SK-N-SH treated with all-trans-retinoic acid at 6 μM for 48 hours (cell line): ENCODE results near the gene MFSD11.

Experiments used
- ATAC-seq: fragments of 200-7000 bp; cut with Tn5 transposase; 3 replicates; pipeline ENCODE4 v1.9.1; 2020; ENCODE audit warnings: mild to moderate bottlenecking, moderate library complexity
- ARNTL ChIP-seq: fragments of 450-650 bp; formaldehyde crosslinking; IDR thresholded peaks from 2 replicates; pipeline ENCODE4 v1.5.0; 2020; ENCODE audit warnings: low read depth, mild to moderate bottlenecking, moderate library complexity, borderline replicate concordance
- BACH2 ChIP-seq: fragments of 250-450 bp; sonication (Bioruptor Pico); IDR thresholded peaks from 2 replicates; pipeline ENCODE4 v1.9.0; 2021; ENCODE audit warnings: mild to moderate bottlenecking, borderline replicate concordance
- CSDC2 ChIP-seq: fragments of 250-450 bp; sonication (Bioruptor Pico); IDR thresholded peaks from 2 replicates; pipeline ENCODE4 v1.5.0; 2020; ENCODE audit warnings: mild to moderate bottlenecking, moderate library complexity
- ESRRG ChIP-seq: fragments of 250-450 bp; sonication (Bioruptor Pico); IDR thresholded peaks from 2 replicates; pipeline ENCODE4 v1.6.1; 2021; ENCODE audit warnings: mild to moderate bottlenecking
- GLIS3 ChIP-seq: fragments of 250-450 bp; sonication (Bioruptor Pico); IDR thresholded peaks from 2 replicates; pipeline ENCODE4 v1.5.0; 2020; ENCODE audit warnings: mild to moderate bottlenecking, moderate library complexity
- ISL1 ChIP-seq: fragments of 250-450 bp; sonication (Bioruptor Pico); IDR thresholded peaks from 2 replicates; pipeline ENCODE4 v2.1.2; 2022; ENCODE audit warnings: mild to moderate bottlenecking, moderate library complexity
- OSR1 ChIP-seq: fragments of 250-450 bp; sonication (Bioruptor Pico); IDR thresholded peaks from 2 replicates; pipeline ENCODE4 v1.8.0; 2022; ENCODE audit warnings: moderate library complexity, mild to moderate bottlenecking, inconsistent platforms
- POU6F1 ChIP-seq: fragments of 250-450 bp; sonication (Bioruptor Pico); IDR thresholded peaks from 2 replicates; pipeline ENCODE4 v1.8.0; 2021; ENCODE audit warnings: low read depth, mild to moderate bottlenecking, moderate library complexity, borderline replicate concordance
- RARB ChIP-seq: fragments of 250-450 bp; sonication (Bioruptor Pico); IDR thresholded peaks from 2 replicates; pipeline ENCODE4 v1.8.0; 2021; ENCODE audit warnings: mild to moderate bottlenecking, moderate library complexity
- SNAI2 ChIP-seq: fragments of 250-450 bp; sonication (Bioruptor Pico); IDR thresholded peaks from 2 replicates; pipeline ENCODE4 v1.5.0; 2020; ENCODE audit warnings: mild to moderate bottlenecking, moderate library complexity
- TOX ChIP-seq: fragments of 250-450 bp; sonication (Bioruptor Pico); IDR thresholded peaks from 2 replicates; pipeline ENCODE4 v1.8.0; 2021; ENCODE audit warnings: mild to moderate bottlenecking, moderate library complexity, borderline replicate concordance
- TSHZ2 ChIP-seq: fragments of 250-450 bp; sonication (Bioruptor Pico); IDR thresholded peaks from 2 replicates; pipeline ENCODE4 v1.5.0; 2020; ENCODE audit warnings: mild to moderate bottlenecking, moderate library complexity
- ZC3H10 ChIP-seq: fragments of 250-450 bp; sonication (Bioruptor Pico); IDR thresholded peaks from 2 replicates; pipeline ENCODE4 v1.5.1; 2021; ENCODE audit warnings: mild to moderate bottlenecking, moderate library complexity
- ZNF565 ChIP-seq: fragments of 450-650 bp; formaldehyde crosslinking; conservative IDR thresholded peaks from 2 replicates; pipeline ENCODE4 v1.5.0; 2020; ENCODE audit warnings: low read depth, mild to moderate bottlenecking, moderate library complexity
- ZNF70 ChIP-seq: fragments of 450-650 bp; formaldehyde crosslinking; IDR thresholded peaks from 2 replicates; pipeline ENCODE4 v1.5.0; 2020; ENCODE audit warnings: mild to moderate bottlenecking, moderate library complexity
- ZNF8 ChIP-seq: fragments of 450-650 bp; formaldehyde crosslinking; IDR thresholded peaks from 2 replicates; pipeline ENCODE4 v1.5.0; 2020; ENCODE audit warnings: mild to moderate bottlenecking, moderate library complexity
- TF ChIP-seq, protein P1 (sequence below): fragments of 250-450 bp; sonication (Bioruptor Pico); IDR thresholded peaks from 2 replicates; pipeline ENCODE4 v1.5.1; 2021; ENCODE audit warnings: mild to moderate bottlenecking, moderate library complexity
- TF ChIP-seq, protein P2 (sequence below): fragments of 250-450 bp; sonication (Bioruptor Pico); IDR thresholded peaks from 2 replicates; pipeline ENCODE4 v1.5.1; 2020; ENCODE audit warnings: low read depth, mild to moderate bottlenecking, moderate library complexity

Gene MFSD11

GRCh38 chr17:76723812-76724211, 14.1 kb upstream of the MFSD11 start:
- ATAC-seq, result no peak
- no peak for TF ChIP-seq ARNTL
- TF ChIP-seq ZC3H10 (CRISPR knock-in tag), result no peak
- no peak for TF ChIP-seq RARB (CRISPR knock-in tag)
- no peak for TF ChIP-seq ESRRG (CRISPR knock-in tag)
- TF ChIP-seq SNAI2 (CRISPR knock-in tag), result no peak
- TF ChIP-seq POU6F1 (CRISPR knock-in tag), result no peak
- TF ChIP-seq ISL1, result no peak
- TF ChIP-seq ZNF565, result no peak
- TF ChIP-seq, protein P1, sequence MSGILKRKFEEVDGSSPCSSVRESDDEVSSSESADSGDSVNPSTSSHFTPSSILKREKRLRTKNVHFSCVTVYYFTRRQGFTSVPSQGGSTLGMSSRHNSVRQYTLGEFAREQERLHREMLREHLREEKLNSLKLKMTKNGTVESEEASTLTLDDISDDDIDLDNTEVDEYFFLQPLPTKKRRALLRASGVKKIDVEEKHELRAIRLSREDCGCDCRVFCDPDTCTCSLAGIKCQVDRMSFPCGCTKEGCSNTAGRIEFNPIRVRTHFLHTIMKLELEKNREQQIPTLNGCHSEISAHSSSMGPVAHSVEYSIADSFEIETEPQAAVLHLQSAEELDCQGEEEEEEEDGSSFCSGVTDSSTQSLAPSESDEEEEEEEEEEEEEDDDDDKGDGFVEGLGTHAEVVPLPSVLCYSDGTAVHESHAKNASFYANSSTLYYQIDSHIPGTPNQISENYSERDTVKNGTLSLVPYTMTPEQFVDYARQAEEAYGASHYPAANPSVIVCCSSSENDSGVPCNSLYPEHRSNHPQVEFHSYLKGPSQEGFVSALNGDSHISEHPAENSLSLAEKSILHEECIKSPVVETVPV (CRISPR knock-in tag), result no peak

GRCh38 chr17:76725580-76726230, 12.2 kb upstream of the MFSD11 start:
- ATAC-seq, result peak; percentile 29
- no peak for TF ChIP-seq ZNF70
- no peak for TF ChIP-seq CSDC2 (CRISPR knock-in tag)
- TF ChIP-seq, protein P2, sequence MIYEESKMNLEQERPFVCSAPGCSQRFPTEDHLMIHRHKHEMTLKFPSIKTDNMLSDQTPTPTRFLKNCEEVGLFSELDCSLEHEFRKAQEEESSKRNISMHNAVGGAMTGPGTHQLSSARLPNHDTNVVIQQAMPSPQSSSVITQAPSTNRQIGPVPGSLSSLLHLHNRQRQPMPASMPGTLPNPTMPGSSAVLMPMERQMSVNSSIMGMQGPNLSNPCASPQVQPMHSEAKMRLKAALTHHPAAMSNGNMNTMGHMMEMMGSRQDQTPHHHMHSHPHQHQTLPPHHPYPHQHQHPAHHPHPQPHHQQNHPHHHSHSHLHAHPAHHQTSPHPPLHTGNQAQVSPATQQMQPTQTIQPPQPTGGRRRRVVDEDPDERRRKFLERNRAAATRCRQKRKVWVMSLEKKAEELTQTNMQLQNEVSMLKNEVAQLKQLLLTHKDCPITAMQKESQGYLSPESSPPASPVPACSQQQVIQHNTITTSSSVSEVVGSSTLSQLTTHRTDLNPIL (CRISPR knock-in tag), result no peak
- TF ChIP-seq ZNF565, result no peak
- TF ChIP-seq OSR1 (CRISPR knock-in tag), result no peak
- TF ChIP-seq ESRRG (CRISPR knock-in tag), result no peak
- TF ChIP-seq SNAI2 (CRISPR knock-in tag), result no peak
- TF ChIP-seq GLIS3 (CRISPR knock-in tag), result no peak
- no peak for TF ChIP-seq BACH2
- TF ChIP-seq ZNF8, result no peak
- no peak for TF ChIP-seq TOX
- TF ChIP-seq, protein P1 (CRISPR knock-in tag), result no peak
- no peak for TF ChIP-seq ZC3H10 (CRISPR knock-in tag)
- TF ChIP-seq ARNTL, result no peak
- TF ChIP-seq, all 23 proteins: peak for 0

DNA sequence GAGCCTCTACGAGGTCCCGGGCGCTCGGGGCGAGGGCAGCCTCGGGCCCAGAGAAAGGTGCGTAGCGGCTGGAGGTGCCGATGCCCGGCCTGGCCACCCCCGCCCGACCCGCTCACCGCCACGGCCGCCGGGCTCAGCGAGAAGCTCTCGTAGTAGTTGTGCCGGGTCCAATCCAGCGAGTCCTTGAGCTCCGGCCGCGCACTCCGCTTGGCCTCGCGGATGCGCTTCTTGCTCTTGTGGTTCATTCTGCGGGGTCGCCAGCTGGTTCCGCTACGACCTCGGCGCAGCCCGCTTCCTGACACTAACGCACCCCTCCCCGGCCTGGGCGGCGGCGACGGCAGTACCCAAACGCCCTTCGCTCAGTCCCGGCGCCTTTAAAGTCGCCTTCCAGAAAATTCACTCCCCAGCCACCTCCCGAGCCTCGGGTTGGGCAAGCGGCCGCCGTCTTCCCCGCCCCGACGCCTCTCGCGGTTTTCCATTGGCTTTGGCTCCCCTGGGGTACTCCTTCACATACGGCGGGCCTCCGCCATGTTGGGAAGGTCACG, 11.6 kb upstream of the MFSD11 start, which contains the start of gene JMJD6:
Gene JMJD6, minus strand, starts transcription at position 376 of the 545 bp plus-strand sequence. Its CDS starts 131 bp downstream, at position 245.
- peak; percentile 92 for ATAC-seq
- no peak for TF ChIP-seq BACH2
- TF ChIP-seq TSHZ2 (CRISPR knock-in tag), result peak; percentile 17; the same call in 1 of the 2 replicates
- no peak for TF ChIP-seq OSR1 (CRISPR knock-in tag)
- no peak for TF ChIP-seq ZC3H10 (CRISPR knock-in tag)
